ENCODE measurements around the gene EYS.
"Not testable (repeated sequence)": the region's sequence is repeated elsewhere in the genome, so short reads cannot be mapped to it uniquely, and the experiment has no call there.

EYS gene

GRCh38 chr6:65449926-65450325, 257.1 kb downstream of the EYS start:
- no peak for DNase-seq

GRCh38 chr6:65448866-65449265, 258.2 kb downstream of the EYS start:
- no peak for DNase-seq

- DNase-seq: no peak
Observed at GRCh38 chr6:65436281-65436680, 270.7 kb downstream of the EYS start.

- DNase-seq: no peak
Observed at GRCh38 chr6:65416621-65417020, 290.4 kb downstream of the EYS start.

GRCh38 chr6:65410309-65410708, 296.7 kb downstream of the EYS start:
- DNase-seq: no peak

- no peak for DNase-seq
Observed at GRCh38 chr6:65402564-65402963, 304.5 kb downstream of the EYS start.

GRCh38 chr6:65399355-65400084, 307.5 kb downstream of the EYS start:
- DNase-seq: no peak

GRCh38 chr6:65398851-65399250, 308.2 kb downstream of the EYS start:
- DNase-seq: no peak

GRCh38 chr6:65350530-65350929, 356.5 kb downstream of the EYS start:
- no peak for DNase-seq

- DNase-seq: not testable (repeated sequence)
Observed at GRCh38 chr6:65302655-65303054, 404.4 kb downstream of the EYS start.

- DNase-seq: no peak
Observed at GRCh38 chr6:65299236-65299635, 407.8 kb downstream of the EYS start.

- DNase-seq: no peak
Observed at GRCh38 chr6:65295812-65296211, 411.2 kb downstream of the EYS start.

GRCh38 chr6:65289491-65289890, 417.5 kb downstream of the EYS start:
- DNase-seq: no peak

- DNase-seq: no peak
Observed at GRCh38 chr6:65285275-65285674, 421.8 kb downstream of the EYS start.

GRCh38 chr6:65280060-65280459, 427.0 kb downstream of the EYS start:
- DNase-seq: no peak

GRCh38 chr6:65262241-65262640, 444.8 kb downstream of the EYS start:
- DNase-seq: no peak

GRCh38 chr6:65259982-65260381, 447.0 kb downstream of the EYS start:
- DNase-seq: no peak

GRCh38 chr6:65259059-65259458, 448.0 kb downstream of the EYS start:
- no peak for DNase-seq

- no peak for DNase-seq
Observed at GRCh38 chr6:65253041-65253440, 454.0 kb downstream of the EYS start.

- no peak for DNase-seq
Observed at GRCh38 chr6:65248101-65248610, 458.9 kb downstream of the EYS start.

GRCh38 chr6:65231616-65232015, 475.4 kb downstream of the EYS start:
- DNase-seq: no peak

GRCh38 chr6:65229825-65230224, 477.2 kb downstream of the EYS start:
- no peak for DNase-seq

- no peak for DNase-seq
Observed at GRCh38 chr6:65221153-65221552, 485.9 kb downstream of the EYS start.

- no peak for DNase-seq
Observed at GRCh38 chr6:65202738-65203137, 504.3 kb downstream of the EYS start.

- no peak for DNase-seq
Observed at GRCh38 chr6:65199683-65200082, 507.3 kb downstream of the EYS start.

Measured in activated CD4-positive, alpha-beta T cell treated with anti-CD3 and anti-CD28 coated beads for 1 hour (primary cell).